Panc1 (cell line): Measurements from ENCODE around the gene VPS45.

Experiments used
- POLR2AphosphoS5 ChIP-seq: IDR thresholded peaks from 2 replicates; pipeline ENCODE4 v1.6.1; 2012; ENCODE audit warnings: mild to moderate bottlenecking, low read depth, low read length, moderate library complexity
- REST ChIP-seq, 2 experiments: IDR thresholded peaks; 2 replicates each; pipeline ENCODE4 v1.6.1; 2011 to 2012; ENCODE audit warnings: low read depth in 2 of 2, control low read depth in 1 of 2, low read length in 1 of 2, mild to moderate bottlenecking in 1 of 2, moderate library complexity in 1 of 2; ENCODE audit not compliant: insufficient read depth in 1 of 2
- TCF7L2 ChIP-seq: IDR thresholded peaks from 2 replicates; pipeline ENCODE4 v1.6.1; 2011; ENCODE audit warnings: mild to moderate bottlenecking, low read depth, low read length, inconsistent platforms
- TF ChIP-seq, protein P1 (sequence below): fragments of 450-650 bp; IDR thresholded peaks from 2 replicates; pipeline ENCODE4 v1.5.1; 2017; ENCODE audit warnings: mild to moderate bottlenecking

- TF ChIP-seq, protein P1, sequence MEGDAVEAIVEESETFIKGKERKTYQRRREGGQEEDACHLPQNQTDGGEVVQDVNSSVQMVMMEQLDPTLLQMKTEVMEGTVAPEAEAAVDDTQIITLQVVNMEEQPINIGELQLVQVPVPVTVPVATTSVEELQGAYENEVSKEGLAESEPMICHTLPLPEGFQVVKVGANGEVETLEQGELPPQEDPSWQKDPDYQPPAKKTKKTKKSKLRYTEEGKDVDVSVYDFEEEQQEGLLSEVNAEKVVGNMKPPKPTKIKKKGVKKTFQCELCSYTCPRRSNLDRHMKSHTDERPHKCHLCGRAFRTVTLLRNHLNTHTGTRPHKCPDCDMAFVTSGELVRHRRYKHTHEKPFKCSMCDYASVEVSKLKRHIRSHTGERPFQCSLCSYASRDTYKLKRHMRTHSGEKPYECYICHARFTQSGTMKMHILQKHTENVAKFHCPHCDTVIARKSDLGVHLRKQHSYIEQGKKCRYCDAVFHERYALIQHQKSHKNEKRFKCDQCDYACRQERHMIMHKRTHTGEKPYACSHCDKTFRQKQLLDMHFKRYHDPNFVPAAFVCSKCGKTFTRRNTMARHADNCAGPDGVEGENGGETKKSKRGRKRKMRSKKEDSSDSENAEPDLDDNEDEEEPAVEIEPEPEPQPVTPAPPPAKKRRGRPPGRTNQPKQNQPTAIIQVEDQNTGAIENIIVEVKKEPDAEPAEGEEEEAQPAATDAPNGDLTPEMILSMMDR: no peak
- TF ChIP-seq TCF7L2 (0 out of 2 replicates have a peak, but pooled peaks have one; percentile 47), POLR2AphosphoS5 (no peak), REST (IDR thresholded peaks at IDR 0.05; ENCODE audit: insufficient read depth in 1 of 2, low read depth in 2 of 2, low read length in 1 of 2) (no peak)
Measured at GRCh38 chr1:150150133-150151021, 82.8 kb downstream of the VPS45 start.
